NCI-H226 (cell line): Measurements from ENCODE around the gene SMPX.
A peak's percentile ranks its signal among the peaks of the same experiment; 100 is the strongest.
"Not testable (repeated sequence)": the region's sequence is repeated elsewhere in the genome, so short reads cannot be mapped to it uniquely, and the experiment has no call there.

Source experiments
- DNase-seq: peaks from one replicate; pipeline ENCODE4 v3.0.0-alpha.2; 2015

Gene SMPX

GRCh38 chrX:21757960-21758359 lies at the start of gene SMPX:
TSS of gene SMPX (minus strand) at chrX:21758116. CDS start at chrX:21754290, 3,826 bp downstream.
- no peak for DNase-seq

GRCh38 chrX:21806691-21807090 lies 48.8 kb upstream of the SMPX start:
- no peak for DNase-seq

DNA sequence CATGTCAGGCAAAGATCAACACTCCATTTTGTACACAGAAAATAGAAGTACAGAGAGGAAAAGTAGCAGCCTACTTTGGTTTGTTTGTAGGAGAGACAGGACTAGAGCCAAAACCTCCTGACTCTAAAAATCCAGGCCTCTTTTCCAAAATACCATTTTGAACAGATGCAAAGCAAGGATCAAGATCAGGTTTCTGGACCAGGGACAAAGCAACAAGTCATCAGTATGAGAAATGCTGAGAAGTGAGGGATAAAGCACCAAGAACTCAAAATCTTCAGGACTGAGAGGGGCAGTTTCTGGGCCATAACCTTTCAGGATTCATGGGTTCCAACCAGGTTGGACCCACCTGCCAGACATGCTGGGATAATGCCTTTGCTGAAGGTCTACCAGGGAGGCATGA lies 44.9 kb upstream of the SMPX start:
- DNase-seq, result no peak

DNA sequence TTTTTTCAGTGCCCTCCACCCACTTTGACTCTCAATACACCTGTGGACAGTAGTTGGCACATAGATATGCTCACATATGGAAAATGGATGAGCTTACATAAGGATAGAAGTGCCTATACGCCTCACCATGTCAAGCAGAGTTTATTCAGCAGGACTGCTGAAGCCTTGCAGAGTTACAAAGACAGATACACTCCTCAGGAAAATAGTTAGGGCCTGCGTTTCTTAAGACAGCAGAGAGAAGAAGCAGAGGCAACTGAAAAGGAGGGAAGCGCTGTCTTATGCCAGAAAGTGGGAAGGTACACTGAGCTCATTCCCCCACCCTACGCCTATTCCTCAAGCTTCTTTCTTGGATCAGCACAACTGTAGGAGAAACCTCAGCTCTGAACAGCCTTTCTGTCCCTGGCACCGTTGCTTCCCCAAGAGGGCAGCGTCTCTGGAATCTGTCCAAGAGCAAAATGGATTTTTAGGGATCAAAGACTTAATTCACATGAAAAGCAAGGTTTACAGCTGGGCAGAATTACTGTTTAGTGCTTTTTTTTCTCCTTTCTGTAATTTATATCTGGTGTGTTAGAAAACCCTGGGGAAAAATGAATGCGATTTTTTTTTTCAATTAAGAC lies 44.2 kb upstream of the SMPX start:
- no peak for DNase-seq

DNA sequence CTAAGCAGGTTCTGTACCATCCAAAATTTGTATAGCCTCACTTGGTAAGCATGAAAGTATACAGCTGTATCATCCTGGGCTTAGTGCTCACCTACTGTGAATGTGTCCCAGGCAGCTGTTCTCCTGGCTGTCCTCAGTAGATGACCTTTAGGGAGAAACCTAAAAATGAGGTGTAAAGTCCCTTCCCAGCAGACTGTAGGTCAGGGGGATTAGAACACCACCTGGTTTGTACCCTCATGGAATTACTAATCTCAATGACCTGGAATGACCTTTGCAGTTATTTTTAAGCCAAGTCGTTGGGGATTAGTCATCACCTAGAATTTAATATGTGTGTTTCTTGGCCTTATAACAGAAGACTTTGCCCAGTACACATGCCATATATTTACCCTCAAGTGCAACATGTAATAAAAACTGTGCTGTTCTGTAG lies 42.4 kb upstream of the SMPX start:
- DNase-seq, result no peak

- DNase-seq, result no peak
Measured at GRCh38 chrX:21799767-21800166, 41.9 kb upstream of the SMPX start.

- peak; percentile 90 for DNase-seq
Measured at GRCh38 chrX:21798677-21799219, 40.8 kb upstream of the SMPX start.

GRCh38 chrX:21781976-21782375 lies 24.1 kb upstream of the SMPX start:
- no peak for DNase-seq

GRCh38 chrX:21781525-21781924 lies 23.6 kb upstream of the SMPX start:
- no peak for DNase-seq

DNA sequence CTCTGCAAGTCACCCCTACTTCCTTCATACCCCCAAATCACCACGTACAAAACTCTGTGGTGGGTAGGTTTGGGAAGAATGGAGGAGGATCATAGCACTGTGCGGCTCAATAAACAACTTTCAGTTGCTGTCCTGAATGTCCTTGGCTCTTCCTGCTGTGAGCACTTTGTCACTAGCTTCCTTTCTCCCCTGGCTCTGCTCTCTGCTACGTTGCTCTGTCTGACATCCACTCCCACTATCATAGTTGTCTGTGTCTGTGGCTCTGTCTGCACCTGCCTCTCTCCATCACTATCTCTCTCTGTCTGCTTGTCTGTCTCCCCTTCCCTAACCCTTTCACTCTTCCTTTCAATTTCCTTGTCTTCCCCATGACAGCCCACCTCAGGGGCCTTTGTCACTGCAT lies 21.2 kb upstream of the SMPX start:
- no peak for DNase-seq

GRCh38 chrX:21778236-21778635 lies 20.3 kb upstream of the SMPX start:
- no peak for DNase-seq

DNA sequence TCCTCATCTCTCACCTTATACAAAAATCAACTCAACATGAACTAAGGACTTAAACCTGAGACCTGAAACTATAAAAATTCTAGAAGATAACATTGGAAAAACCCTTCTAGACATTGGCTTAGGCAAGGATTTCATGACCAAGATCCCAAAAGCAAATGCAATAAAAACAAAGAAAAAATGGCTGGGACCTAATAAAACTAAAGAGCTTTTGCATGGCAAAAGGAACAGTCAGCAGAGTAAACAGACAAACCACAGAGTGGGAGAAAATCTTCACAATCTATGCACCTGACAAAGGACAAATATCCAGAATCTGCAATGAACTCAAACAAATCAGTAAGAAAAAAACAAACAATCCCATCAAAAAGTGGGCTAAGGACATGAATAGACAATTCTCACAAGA lies 17.2 kb upstream of the SMPX start:
- not testable (repeated sequence) for DNase-seq

GRCh38 chrX:21773036-21773435 lies 15.1 kb upstream of the SMPX start:
- DNase-seq, result not testable (repeated sequence)

GRCh38 chrX:21770631-21771321 lies 12.9 kb upstream of the SMPX start:
- DNase-seq, result no peak

DNA sequence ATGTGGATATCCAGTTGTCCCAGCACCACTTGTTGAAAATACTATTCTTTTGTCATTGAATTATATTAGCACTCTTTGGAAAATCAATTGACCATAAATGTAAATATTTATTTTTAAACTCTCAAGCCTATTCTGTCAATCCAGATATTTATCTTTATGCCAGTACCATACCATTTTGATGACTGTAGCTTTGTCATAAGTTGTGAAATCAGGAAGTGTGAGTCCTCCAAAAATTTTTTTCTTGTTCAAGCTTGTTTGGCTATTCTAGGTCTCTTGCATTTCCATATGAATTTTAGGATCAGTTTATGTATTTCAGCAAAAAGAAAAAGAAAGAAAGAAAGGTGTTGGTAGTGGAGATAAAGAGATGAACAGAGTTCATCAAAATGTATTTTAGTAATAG lies 8.2 kb upstream of the SMPX start:
- DNase-seq, result no peak

- no peak for DNase-seq
Measured at GRCh38 chrX:21764008-21764407, 6.1 kb upstream of the SMPX start.

GRCh38 chrX:21758488-21758887 lies 572 bp upstream of the SMPX start:
- no peak for DNase-seq

- DNase-seq, result no peak
Measured at GRCh38 chrX:21756785-21757529, 959 bp downstream of the SMPX start.

- no peak for DNase-seq
Measured at GRCh38 chrX:21749924-21750323, 8.0 kb downstream of the SMPX start.

DNA sequence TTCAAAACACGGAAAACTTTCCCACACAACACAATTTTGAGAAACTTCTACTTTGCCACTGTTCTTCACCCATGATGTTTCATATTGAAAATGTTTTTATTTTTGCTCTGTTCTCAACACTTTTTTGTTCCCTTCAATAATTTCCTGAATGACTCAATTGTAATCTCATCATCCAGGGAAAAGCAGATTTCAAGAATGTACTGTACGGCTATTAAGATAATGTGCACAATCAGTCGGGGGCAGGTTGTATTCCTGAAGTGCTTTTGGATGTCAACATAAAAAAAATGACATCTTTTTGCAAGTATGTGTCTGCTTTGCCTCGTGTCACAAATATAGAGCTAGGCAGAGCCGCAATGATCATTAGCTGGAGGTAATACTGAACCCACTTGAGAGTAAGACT lies 9.7 kb downstream of the SMPX start:
- DNase-seq, result no peak

- no peak for DNase-seq
Measured at GRCh38 chrX:21747558-21747957, 10.4 kb downstream of the SMPX start.

GRCh38 chrX:21745756-21746155 lies 12.2 kb downstream of the SMPX start:
- DNase-seq, result no peak

DNA sequence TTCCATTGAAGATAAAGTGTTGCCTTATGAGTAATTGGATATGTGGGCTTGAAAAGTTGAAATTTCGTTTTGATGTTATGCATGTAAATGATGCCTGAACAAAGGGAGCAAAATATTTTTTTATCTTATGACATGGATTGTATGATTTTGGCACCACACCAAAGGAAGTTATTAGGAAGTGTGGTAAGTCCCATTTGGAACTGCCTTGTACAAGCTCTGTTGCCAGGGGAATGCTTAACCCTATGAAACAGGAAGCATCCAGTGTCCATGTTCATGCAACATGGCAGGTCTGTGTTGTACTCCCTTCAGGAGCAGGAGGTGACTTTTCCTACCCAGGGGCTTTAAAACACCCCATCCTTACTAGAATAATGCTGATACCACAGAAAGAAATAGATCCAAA lies 13.2 kb downstream of the SMPX start:
- no peak for DNase-seq

- DNase-seq, result no peak
Measured at GRCh38 chrX:21744060-21744459, 13.9 kb downstream of the SMPX start.
